ENCODE results near the gene TPRA1.

The TPRA1 gene

GRCh38 chr3:127572186-127572585, 18.3 kb downstream of the TPRA1 start:
- H3K36me3 ChIP-seq (ENCODE audit: control insufficient read depth, low read depth, low read length): peaks cover 3% of the 10 kb centered on the region
- H3K9ac ChIP-seq (ENCODE audit: low read length): no peak overlapping the region
- H3K4me1 ChIP-seq (ENCODE audit: control insufficient read depth, low read depth, low read length): no peaks in the 10 kb centered on the region
- no peaks in the 10 kb centered on the region for H3K9me3 ChIP-seq (ENCODE audit: control insufficient read depth, low read depth, low read length)
- H3K4me3 ChIP-seq (ENCODE audit: low read length): no peak overlapping the region
- no peak overlapping the region for H3K27ac ChIP-seq (ENCODE audit: low read length)
- H3K27me3 ChIP-seq (ENCODE audit: control insufficient read depth, insufficient read depth, low read length): no peaks in the 10 kb centered on the region

DNA sequence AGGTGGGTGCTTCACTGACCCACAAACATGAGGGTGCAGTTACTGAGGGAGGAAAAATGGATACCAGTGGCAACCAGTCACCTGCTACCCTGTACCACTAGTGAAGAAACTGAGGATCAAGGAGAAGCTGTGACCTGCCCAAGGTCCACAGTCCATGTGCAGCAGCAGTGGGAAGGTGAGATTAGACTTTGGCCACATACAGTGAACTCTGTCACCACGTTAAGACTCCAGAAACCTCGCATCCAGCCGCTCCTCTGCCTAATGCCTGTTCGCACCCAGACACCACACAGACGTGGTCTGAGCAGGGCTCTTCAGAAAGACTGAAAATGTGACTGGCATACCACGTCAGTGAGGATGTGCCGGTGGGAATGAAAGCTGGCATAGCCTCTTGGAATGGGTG, 20.0 kb downstream of the TPRA1 start:
- no peaks in the 10 kb centered on the region for H3K27me3 ChIP-seq (ENCODE audit: control insufficient read depth, insufficient read depth, low read length)
- peaks cover 3% of the 10 kb centered on the region for H3K36me3 ChIP-seq (ENCODE audit: control insufficient read depth, low read depth, low read length)
- no peak overlapping the region for H3K4me3 ChIP-seq (ENCODE audit: low read length)
- H3K4me1 ChIP-seq (ENCODE audit: control insufficient read depth, low read depth, low read length): no peaks in the 10 kb centered on the region
- H3K27ac ChIP-seq (ENCODE audit: low read length): no peak overlapping the region
- H3K9ac ChIP-seq (ENCODE audit: low read length): no peak overlapping the region
- H3K9me3 ChIP-seq (ENCODE audit: control insufficient read depth, low read depth, low read length): no peaks in the 10 kb centered on the region

DNA sequence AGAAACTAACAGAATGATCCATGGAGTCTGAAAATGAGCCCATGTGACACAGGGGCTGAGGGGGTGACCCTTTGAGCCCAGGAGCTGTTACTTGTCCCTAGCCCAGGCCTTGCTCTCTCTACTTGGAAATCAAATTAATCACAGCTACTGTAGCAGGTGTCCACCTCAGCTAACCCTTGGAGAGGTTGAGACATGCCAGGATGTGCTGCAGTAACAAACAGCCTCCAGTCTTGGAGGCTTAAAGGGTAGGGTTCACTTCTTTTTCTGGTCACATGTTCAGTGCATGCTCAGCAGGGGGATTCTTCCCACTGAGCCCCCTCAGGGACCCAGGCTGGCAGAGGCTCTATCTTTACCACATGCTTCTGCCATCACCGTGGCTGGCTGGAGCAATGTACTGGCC, 21.4 kb downstream of the TPRA1 start:
- H3K27me3 ChIP-seq (ENCODE audit: control insufficient read depth, insufficient read depth, low read length): no peaks in the 10 kb centered on the region
- H3K9me3 ChIP-seq (ENCODE audit: control insufficient read depth, low read depth, low read length): no peaks in the 10 kb centered on the region
- no peak overlapping the region for H3K9ac ChIP-seq (ENCODE audit: low read length)
- H3K4me1 ChIP-seq (ENCODE audit: control insufficient read depth, low read depth, low read length): no peaks in the 10 kb centered on the region
- no peak overlapping the region for H3K4me3 ChIP-seq (ENCODE audit: low read length)
- no peak overlapping the region for H3K27ac ChIP-seq (ENCODE audit: low read length)
- H3K36me3 ChIP-seq (ENCODE audit: control insufficient read depth, low read depth, low read length): no peaks in the 10 kb centered on the region

GRCh38 chr3:127568586-127568985, 21.9 kb downstream of the TPRA1 start:
- Histone ChIP-seq H3K27me3 (ENCODE audit: control insufficient read depth, insufficient read depth, low read length) (no peaks in the 10 kb centered on the region), H3K4me3 (ENCODE audit: low read length) (no peak overlapping the region), H3K36me3 (ENCODE audit: control insufficient read depth, low read depth, low read length) (no peaks in the 10 kb centered on the region), H3K9me3 (ENCODE audit: control insufficient read depth, low read depth, low read length) (no peaks in the 10 kb centered on the region), H3K27ac (ENCODE audit: low read length) (no peak overlapping the region), H3K4me1 (ENCODE audit: control insufficient read depth, low read depth, low read length) (no peaks in the 10 kb centered on the region), H3K9ac (ENCODE audit: low read length) (no peak overlapping the region)

DNA sequence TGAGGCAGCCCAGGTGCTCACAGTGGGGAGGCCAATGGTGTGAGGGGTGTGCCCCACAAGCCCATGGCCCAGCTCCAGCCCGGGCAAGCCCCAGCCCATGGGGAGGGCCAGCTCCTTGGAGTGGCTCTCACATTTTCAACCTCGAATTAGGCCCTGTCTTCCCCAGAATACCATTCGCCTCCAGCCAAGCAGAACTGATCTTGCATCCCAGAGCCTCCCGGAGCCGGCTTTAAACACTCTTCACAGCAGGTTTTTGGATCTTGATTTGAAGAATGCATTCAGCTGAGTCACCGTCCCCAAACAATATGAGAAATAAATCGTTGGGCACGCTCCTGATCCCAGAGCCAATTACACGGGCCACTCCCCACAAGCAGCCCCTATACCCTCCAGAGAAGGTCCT, 23.7 kb downstream of the TPRA1 start:
- Histone ChIP-seq H3K36me3 (ENCODE audit: control insufficient read depth, low read depth, low read length) (no peaks in the 10 kb centered on the region), H3K9me3 (ENCODE audit: control insufficient read depth, low read depth, low read length) (no peaks in the 10 kb centered on the region), H3K4me1 (ENCODE audit: control insufficient read depth, low read depth, low read length) (no peaks in the 10 kb centered on the region), H3K4me3 (ENCODE audit: low read length) (no peak overlapping the region), H3K27me3 (ENCODE audit: control insufficient read depth, insufficient read depth, low read length) (no peaks in the 10 kb centered on the region), H3K9ac (ENCODE audit: low read length) (no peak overlapping the region), H3K27ac (ENCODE audit: low read length) (no peak overlapping the region)

GRCh38 chr3:127565711-127566110, 24.8 kb downstream of the TPRA1 start:
- Histone ChIP-seq H3K4me1 (ENCODE audit: control insufficient read depth, low read depth, low read length) (no peaks in the 10 kb centered on the region), H3K9ac (ENCODE audit: low read length) (no peak overlapping the region), H3K27me3 (ENCODE audit: control insufficient read depth, insufficient read depth, low read length) (no peaks in the 10 kb centered on the region), H3K4me3 (ENCODE audit: low read length) (no peak overlapping the region), H3K27ac (ENCODE audit: low read length) (no peak overlapping the region), H3K9me3 (ENCODE audit: control insufficient read depth, low read depth, low read length) (no peaks in the 10 kb centered on the region), H3K36me3 (ENCODE audit: control insufficient read depth, low read depth, low read length) (no peaks in the 10 kb centered on the region)

- no peaks in the 10 kb centered on the region for H3K27me3 ChIP-seq (ENCODE audit: control insufficient read depth, insufficient read depth, low read length)
- H3K9ac ChIP-seq (ENCODE audit: low read length): no peak overlapping the region
- no peak overlapping the region for H3K4me3 ChIP-seq (ENCODE audit: low read length)
- H3K36me3 ChIP-seq (ENCODE audit: control insufficient read depth, low read depth, low read length): no peaks in the 10 kb centered on the region
- no peak overlapping the region for H3K27ac ChIP-seq (ENCODE audit: low read length)
- no peaks in the 10 kb centered on the region for H3K4me1 ChIP-seq (ENCODE audit: control insufficient read depth, low read depth, low read length)
- no peaks in the 10 kb centered on the region for H3K9me3 ChIP-seq (ENCODE audit: control insufficient read depth, low read depth, low read length)
Observed at GRCh38 chr3:127560051-127560787, 30.3 kb downstream of the TPRA1 start.

GRCh38 chr3:127556565-127556964, 34.0 kb downstream of the TPRA1 start:
- no peaks in the 10 kb centered on the region for H3K27me3 ChIP-seq (ENCODE audit: control insufficient read depth, insufficient read depth, low read length)
- no peaks in the 10 kb centered on the region for H3K4me1 ChIP-seq (ENCODE audit: control insufficient read depth, low read depth, low read length)
- no peak overlapping the region for H3K27ac ChIP-seq (ENCODE audit: low read length)
- no peak overlapping the region for H3K9ac ChIP-seq (ENCODE audit: low read length)
- no peak overlapping the region for H3K4me3 ChIP-seq (ENCODE audit: low read length)
- no peaks in the 10 kb centered on the region for H3K9me3 ChIP-seq (ENCODE audit: control insufficient read depth, low read depth, low read length)
- H3K36me3 ChIP-seq (ENCODE audit: control insufficient read depth, low read depth, low read length): no peaks in the 10 kb centered on the region

DNA sequence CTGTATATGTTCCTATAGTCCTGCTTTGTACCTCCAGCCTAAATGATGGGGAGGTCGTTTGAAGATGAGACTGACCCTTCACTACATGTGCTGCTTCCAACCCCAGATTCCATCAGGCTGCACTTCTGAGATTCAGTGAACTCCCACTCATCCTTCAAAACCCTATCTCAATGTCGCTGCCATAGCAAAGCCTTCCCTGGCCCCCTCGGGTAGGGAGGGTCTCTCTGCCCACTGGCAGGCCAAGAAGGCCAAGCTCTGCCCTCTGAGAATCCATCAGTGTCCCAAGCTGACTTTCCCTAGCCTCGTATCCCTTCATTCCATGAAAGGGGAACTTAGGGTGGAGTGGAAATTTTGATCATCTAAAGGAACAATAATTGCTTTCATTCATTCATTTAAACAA, 35.4 kb downstream of the TPRA1 start:
- H3K36me3 ChIP-seq (ENCODE audit: control insufficient read depth, low read depth, low read length): no peaks in the 10 kb centered on the region
- no peak overlapping the region for H3K9ac ChIP-seq (ENCODE audit: low read length)
- H3K27me3 ChIP-seq (ENCODE audit: control insufficient read depth, insufficient read depth, low read length): no peaks in the 10 kb centered on the region
- no peak overlapping the region for H3K27ac ChIP-seq (ENCODE audit: low read length)
- H3K9me3 ChIP-seq (ENCODE audit: control insufficient read depth, low read depth, low read length): no peaks in the 10 kb centered on the region
- no peaks in the 10 kb centered on the region for H3K4me1 ChIP-seq (ENCODE audit: control insufficient read depth, low read depth, low read length)
- H3K4me3 ChIP-seq (ENCODE audit: low read length): no peak overlapping the region

- Histone ChIP-seq H3K9me3 (ENCODE audit: control insufficient read depth, low read depth, low read length) (no peaks in the 10 kb centered on the region), H3K4me1 (ENCODE audit: control insufficient read depth, low read depth, low read length) (no peaks in the 10 kb centered on the region), H3K27ac (ENCODE audit: low read length) (no peak overlapping the region)
Observed at GRCh38 chr3:127552038-127552437, 38.5 kb downstream of the TPRA1 start.

DNA sequence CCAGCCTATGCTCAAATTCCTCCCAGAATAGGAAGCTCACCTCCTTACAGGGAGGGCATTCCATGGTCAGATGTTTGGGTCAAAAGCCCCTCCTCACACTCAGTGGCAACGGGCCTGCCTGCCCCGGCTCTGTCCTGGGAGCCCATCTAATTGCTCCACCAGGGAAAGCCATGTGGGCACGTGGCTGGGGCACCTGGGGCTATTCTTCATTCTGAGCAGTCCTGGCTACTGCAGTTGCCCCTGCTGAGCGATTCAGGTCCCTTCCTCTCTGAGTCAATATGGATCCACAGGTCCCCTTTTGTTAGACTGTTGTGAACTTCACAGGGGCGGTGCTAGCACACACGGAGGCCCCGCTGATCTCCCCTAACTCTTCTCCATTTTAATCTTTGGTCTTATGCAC, 39.4 kb downstream of the TPRA1 start:
- H3K9me3 ChIP-seq (ENCODE audit: control insufficient read depth, low read depth, low read length): no peaks in the 10 kb centered on the region
- H3K27me3 ChIP-seq (ENCODE audit: control insufficient read depth, insufficient read depth, low read length): peaks cover 3% of the 10 kb centered on the region
- H3K4me1 ChIP-seq (ENCODE audit: control insufficient read depth, low read depth, low read length): no peaks in the 10 kb centered on the region
- H3K4me3 ChIP-seq (ENCODE audit: low read length): no peak overlapping the region
- H3K27ac ChIP-seq (ENCODE audit: low read length): no peak overlapping the region
- no peaks in the 10 kb centered on the region for H3K36me3 ChIP-seq (ENCODE audit: control insufficient read depth, low read depth, low read length)
- no peak overlapping the region for H3K9ac ChIP-seq (ENCODE audit: low read length)

More at GRCh38 chr3:127552038-127552437, 38.5 kb downstream of the TPRA1 start:
- Histone ChIP-seq H3K36me3 (ENCODE audit: control insufficient read depth, low read depth, low read length) (no peaks in the 10 kb centered on the region), H3K9ac (ENCODE audit: low read length) (no peak overlapping the region), H3K4me3 (ENCODE audit: low read length) (no peak overlapping the region), H3K27me3 (ENCODE audit: control insufficient read depth, insufficient read depth, low read length) (no peaks in the 10 kb centered on the region)

DNA sequence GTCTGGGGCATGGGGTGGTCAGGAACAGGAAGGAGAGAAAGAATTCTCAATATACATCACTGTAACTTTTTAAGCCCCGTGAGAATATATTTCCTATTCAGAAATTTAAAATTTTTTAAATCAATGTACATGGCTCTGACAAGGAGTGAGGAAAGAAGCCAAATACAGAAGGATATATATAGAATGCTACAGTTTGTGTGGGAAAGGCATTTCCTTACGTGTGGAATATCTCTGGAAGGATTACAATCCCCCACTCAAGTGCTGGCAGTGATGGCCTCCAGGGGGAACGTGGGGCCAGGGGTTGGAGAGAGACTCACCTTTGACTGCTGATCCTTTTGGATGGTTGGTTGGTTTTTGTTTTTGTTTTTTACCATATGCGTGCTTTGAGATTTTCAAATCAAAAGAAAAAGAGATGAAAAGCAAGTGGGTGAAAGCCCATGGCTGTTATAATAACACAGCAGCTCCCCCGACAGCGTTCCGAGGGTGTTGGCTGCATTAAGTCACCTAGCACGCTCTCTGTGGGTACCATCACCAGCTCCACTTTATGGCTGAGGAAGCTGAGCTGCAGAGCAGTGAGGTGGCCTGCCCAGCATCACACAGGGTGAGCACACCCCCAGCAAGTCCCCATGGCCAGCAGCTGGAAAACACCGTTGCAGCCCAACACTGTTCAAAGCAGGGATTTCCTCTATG, 39.9 kb downstream of the TPRA1 start:
- Histone ChIP-seq H3K27ac (ENCODE audit: low read length) (no peak overlapping the region), H3K4me1 (ENCODE audit: control insufficient read depth, low read depth, low read length) (no peaks in the 10 kb centered on the region), H3K9ac (ENCODE audit: low read length) (no peak overlapping the region), H3K4me3 (ENCODE audit: low read length) (no peak overlapping the region), H3K27me3 (ENCODE audit: control insufficient read depth, insufficient read depth, low read length) (peaks cover 4% of the 10 kb centered on the region), H3K9me3 (ENCODE audit: control insufficient read depth, low read depth, low read length) (no peaks in the 10 kb centered on the region), H3K36me3 (ENCODE audit: control insufficient read depth, low read depth, low read length) (no peaks in the 10 kb centered on the region)

Measured in iPS-18a (cell line).